ENCODE measurements around the gene ADAT3. TPM values are rescaled to one million over a fixed set of nuclear protein-coding genes. Genes with fewer than 3 reads are reported as not detected.

The ADAT3 gene
- total RNA-seq, 6 experiments from 2014 or later = 1.8 to 5.3 (median 2.7) TPM

- Histone ChIP-seq H3K27me3 (no peaks in the 10 kb centered on the region), H3K4me1 (peaks cover 0 to under 1% (median 0%) of the 10 kb centered on the region in 4 donors), H3K4me3 (no peak overlapping the region), H3K36me3 (peaks cover 0 to 28% (median 7%) of the 10 kb centered on the region in 4 donors), H3K27ac (no peak overlapping the region), H3K9me3 (no peaks in the 10 kb centered on the region)
- 100% methylated on average over 1 of the region's 35 CpGs for WGBS (ENCODE audit: insufficient coverage, low coverage, low lambda C conversion rate, missing lambda C conversion rate)
- no peak for TF ChIP-seq POLR2A (IDR thresholded peaks at IDR 0.05)
- TF ChIP-seq, protein P1, sequence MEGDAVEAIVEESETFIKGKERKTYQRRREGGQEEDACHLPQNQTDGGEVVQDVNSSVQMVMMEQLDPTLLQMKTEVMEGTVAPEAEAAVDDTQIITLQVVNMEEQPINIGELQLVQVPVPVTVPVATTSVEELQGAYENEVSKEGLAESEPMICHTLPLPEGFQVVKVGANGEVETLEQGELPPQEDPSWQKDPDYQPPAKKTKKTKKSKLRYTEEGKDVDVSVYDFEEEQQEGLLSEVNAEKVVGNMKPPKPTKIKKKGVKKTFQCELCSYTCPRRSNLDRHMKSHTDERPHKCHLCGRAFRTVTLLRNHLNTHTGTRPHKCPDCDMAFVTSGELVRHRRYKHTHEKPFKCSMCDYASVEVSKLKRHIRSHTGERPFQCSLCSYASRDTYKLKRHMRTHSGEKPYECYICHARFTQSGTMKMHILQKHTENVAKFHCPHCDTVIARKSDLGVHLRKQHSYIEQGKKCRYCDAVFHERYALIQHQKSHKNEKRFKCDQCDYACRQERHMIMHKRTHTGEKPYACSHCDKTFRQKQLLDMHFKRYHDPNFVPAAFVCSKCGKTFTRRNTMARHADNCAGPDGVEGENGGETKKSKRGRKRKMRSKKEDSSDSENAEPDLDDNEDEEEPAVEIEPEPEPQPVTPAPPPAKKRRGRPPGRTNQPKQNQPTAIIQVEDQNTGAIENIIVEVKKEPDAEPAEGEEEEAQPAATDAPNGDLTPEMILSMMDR (IDR thresholded peaks at IDR 0.05) = no peak
- no peak for DNase-seq
- ATAC-seq = no peak
- intact Hi-C loops (cut with DNase I) = no loop called here
Measured at GRCh38 chr19:1924320-1924961, 19.2 kb downstream of the ADAT3 start.

GRCh38 chr19:1925544-1925943 lies 20.3 kb downstream of the ADAT3 start:
- WGBS (ENCODE audit: insufficient coverage, low coverage, low lambda C conversion rate, missing lambda C conversion rate) = 89% methylated on average over 9 of the region's 16 CpGs
- peaks cover 0 to 6% (median 0%) of the 10 kb centered on the region in 4 donors for H3K4me1 ChIP-seq
- intact Hi-C loops (cut with DNase I) = no loop called here
- H3K9me3 ChIP-seq = no peaks in the 10 kb centered on the region
- H3K36me3 ChIP-seq = peaks cover 0 to 19% (median 3%) of the 10 kb centered on the region in 4 donors
- no peaks in the 10 kb centered on the region for H3K27me3 ChIP-seq
- TF ChIP-seq, protein P1 (IDR thresholded peaks at IDR 0.05) = no peak
- TF ChIP-seq POLR2A (IDR thresholded peaks at IDR 0.05) = no peak
- H3K27ac ChIP-seq = no peak overlapping the region
- H3K4me3 ChIP-seq = no peak overlapping the region
- ATAC-seq = no peak
- no peak for DNase-seq

DNA sequence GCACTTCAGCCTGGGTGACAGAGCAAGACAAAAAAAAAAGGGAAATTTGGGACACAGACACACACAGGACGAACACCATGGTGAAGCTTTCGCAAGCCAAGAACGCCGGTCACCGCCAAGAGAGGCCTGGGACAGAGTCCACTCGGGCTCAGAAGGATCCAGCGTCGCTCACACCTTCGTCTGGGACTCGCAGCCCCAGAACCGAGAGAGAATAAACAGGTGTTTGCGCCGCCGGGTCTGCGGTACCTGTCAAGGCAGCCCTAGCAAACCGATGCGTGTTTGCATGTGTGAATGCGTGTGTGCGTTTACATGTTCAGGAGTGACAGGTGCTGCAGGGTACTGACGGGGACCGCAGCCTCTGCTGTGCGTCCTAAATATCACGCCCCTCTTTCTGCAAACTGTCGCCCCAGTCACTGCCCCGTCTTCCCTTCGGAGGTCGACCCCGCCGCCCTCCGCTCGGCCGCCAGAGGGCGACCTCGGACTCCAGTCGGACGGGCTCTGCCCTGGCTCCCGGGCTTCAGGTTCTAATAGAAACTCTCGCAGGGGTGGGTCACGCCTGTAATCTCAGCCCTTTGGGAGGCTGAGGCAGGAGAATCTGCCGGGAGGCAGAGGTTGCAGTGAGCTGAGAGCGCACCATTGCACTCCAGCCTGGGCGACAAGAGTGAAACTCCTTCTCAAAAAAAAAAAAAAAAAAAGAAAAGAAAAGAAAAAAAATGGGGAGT lies 24.0 kb downstream of the ADAT3 start:
- DNase-seq = peak; percentile 80 to 83 (median 82)
- intact Hi-C loops (cut with DNase I) = no loop called here
- TF ChIP-seq POLR2A (IDR thresholded peaks at IDR 0.05) = no peak
- TF ChIP-seq, protein P1 (IDR thresholded peaks at IDR 0.05) = peak; percentile 80 to 92 (median 90)
- Histone ChIP-seq H3K36me3 (peaks cover 0 to 7% (median under 1%) of the 10 kb centered on the region in 4 donors), H3K4me1 (peaks cover 0 to 6% (median 0%) of the 10 kb centered on the region in 4 donors), H3K4me3 (peak overlapping the region; percentile 13 to 37 (median 33)), H3K27ac (peak overlapping the region in 1 of 3 donors; percentile 26), H3K27me3 (no peaks in the 10 kb centered on the region), H3K9me3 (no peaks in the 10 kb centered on the region)
- ATAC-seq = peak; percentile 92 to 96 (median 94)
- 4% methylated on average over 36 of the region's 42 CpGs for WGBS (ENCODE audit: insufficient coverage, low coverage, low lambda C conversion rate, missing lambda C conversion rate)

- no peaks in the 10 kb centered on the region for H3K9me3 ChIP-seq
- H3K4me3 ChIP-seq = no peak overlapping the region
- peaks cover 0 to 6% (median 0%) of the 10 kb centered on the region in 4 donors for H3K4me1 ChIP-seq
- 73% methylated on average over 1 of the region's 1 CpG for WGBS (ENCODE audit: insufficient coverage, low coverage, low lambda C conversion rate, missing lambda C conversion rate)
- intact Hi-C loops (cut with DNase I) = no loop called here
- H3K36me3 ChIP-seq = no peaks in the 10 kb centered on the region
- DNase-seq (no peak), ATAC-seq (no peak)
- no peak overlapping the region for H3K27ac ChIP-seq
- TF ChIP-seq POLR2A (IDR thresholded peaks at IDR 0.05) = no peak
- TF ChIP-seq, protein P1 (IDR thresholded peaks at IDR 0.05) = no peak
- no peaks in the 10 kb centered on the region for H3K27me3 ChIP-seq
Measured at GRCh38 chr19:1931445-1931844, 26.2 kb downstream of the ADAT3 start.
